ENCODE measurements around the gene CELF1. TPM values are rescaled to one million over a fixed set of nuclear protein-coding genes. Genes with fewer than 3 reads are reported as not detected.

Gene CELF1
- total RNA-seq, 1 experiment from 2014 or later = 173 TPM

DNA sequence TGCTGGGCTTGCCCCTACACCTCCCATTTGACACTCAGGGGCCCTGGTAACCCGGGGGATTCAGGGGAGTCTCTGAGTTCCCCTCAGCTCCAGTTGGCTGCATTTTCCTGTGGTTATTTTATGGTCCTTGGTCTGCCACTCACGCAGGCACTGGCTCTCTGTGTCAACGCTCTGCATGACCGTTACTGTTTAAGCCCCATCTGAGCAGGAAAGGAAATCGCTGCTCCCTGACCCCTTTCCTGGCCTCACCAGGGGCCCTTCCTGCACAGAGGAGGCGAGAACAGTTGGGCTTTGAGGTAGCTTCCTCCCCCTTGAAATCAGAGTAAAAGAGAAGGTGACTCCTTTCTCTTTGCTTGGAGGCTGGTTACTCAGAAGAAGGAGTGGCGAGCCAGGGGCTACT, 38.8 kb upstream of the CELF1 start:
- Mint-ChIP-seq H3K9me3 (ENCODE audit: unreplicated experiment) (no peaks in the 10 kb centered on the region), H3K27me3 (ENCODE audit: insufficient read depth, unreplicated experiment) (peaks cover 34% of the 10 kb centered on the region), H3K36me3 (ENCODE audit: insufficient read depth, unreplicated experiment) (no peaks in the 10 kb centered on the region), H3K4me3 (ENCODE audit: unreplicated experiment) (no peak overlapping the region), H3K27ac (ENCODE audit: low read depth, unreplicated experiment) (no peak overlapping the region), H3K4me1 (ENCODE audit: insufficient read depth, unreplicated experiment) (peaks cover 9% of the 10 kb centered on the region)
- intact Hi-C loops (cut with micrococcal nuclease) = no loop called here
- CTCF ChIA-PET = no interaction called here
- no peak for DNase-seq (ENCODE audit: unreplicated experiment)
- POLR2A ChIA-PET = no interaction called here
- no TSS peak for BruUV-seq (replicated peaks)
- TF ChIP-seq, protein P1, sequence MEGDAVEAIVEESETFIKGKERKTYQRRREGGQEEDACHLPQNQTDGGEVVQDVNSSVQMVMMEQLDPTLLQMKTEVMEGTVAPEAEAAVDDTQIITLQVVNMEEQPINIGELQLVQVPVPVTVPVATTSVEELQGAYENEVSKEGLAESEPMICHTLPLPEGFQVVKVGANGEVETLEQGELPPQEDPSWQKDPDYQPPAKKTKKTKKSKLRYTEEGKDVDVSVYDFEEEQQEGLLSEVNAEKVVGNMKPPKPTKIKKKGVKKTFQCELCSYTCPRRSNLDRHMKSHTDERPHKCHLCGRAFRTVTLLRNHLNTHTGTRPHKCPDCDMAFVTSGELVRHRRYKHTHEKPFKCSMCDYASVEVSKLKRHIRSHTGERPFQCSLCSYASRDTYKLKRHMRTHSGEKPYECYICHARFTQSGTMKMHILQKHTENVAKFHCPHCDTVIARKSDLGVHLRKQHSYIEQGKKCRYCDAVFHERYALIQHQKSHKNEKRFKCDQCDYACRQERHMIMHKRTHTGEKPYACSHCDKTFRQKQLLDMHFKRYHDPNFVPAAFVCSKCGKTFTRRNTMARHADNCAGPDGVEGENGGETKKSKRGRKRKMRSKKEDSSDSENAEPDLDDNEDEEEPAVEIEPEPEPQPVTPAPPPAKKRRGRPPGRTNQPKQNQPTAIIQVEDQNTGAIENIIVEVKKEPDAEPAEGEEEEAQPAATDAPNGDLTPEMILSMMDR (IDR thresholded peaks at IDR 0.05; ENCODE audit: unreplicated experiment) = no peak

DNA sequence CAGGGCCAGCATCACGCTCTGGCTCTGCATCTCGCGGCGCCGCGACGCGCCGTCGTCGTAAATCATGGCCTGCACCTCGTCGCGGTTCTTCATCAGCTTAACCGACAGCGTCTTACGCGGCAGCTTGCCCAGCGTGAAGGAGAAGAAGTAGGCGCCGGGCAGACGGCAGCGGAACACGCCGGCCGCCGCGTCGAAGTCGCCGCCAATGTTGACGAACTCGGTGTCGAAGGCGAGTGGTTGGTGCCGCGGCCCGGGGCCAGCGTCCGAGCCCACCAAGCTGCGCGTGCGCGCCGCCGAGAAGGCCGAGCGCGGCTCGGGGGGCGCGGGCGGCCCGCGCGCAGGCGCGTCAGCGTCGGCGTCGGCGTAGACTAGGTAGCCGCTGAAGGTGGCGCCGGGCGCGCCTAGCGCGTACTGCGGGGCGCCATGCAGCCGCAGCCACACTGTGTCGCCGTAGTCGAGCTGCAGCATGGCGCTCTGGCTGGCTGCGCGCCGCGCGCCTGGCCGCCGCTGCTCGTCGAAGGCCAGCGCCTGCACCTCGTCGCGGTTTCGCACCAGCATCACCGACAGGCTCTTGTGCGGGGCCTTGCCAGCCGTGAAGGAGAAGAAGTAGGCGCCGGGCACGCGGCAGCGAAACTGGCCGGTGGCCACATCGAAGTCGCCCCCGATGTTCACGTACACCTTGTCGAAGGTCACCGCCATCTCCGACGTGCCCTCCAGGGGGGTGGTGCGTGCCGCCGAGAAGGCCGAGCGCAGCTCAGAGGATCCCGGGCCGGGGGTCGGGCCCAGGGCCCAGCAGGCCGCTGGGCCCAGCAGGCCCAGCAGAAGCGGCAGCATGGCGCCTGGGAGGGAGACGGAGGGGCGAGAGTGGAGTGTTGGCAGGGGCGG, 37.3 kb upstream of the CELF1 start:
- no peak for DNase-seq (ENCODE audit: unreplicated experiment)
- TF ChIP-seq, protein P1 (IDR thresholded peaks at IDR 0.05; ENCODE audit: unreplicated experiment) = no peak
- H3K4me3 Mint-ChIP-seq (ENCODE audit: unreplicated experiment) = no peak overlapping the region
- ChIA-PET POLR2A (no interaction called here), CTCF (no interaction called here)
- BruUV-seq (replicated peaks) = no TSS peak
- no peaks in the 10 kb centered on the region for H3K9me3 Mint-ChIP-seq (ENCODE audit: unreplicated experiment)
- peaks cover 9% of the 10 kb centered on the region for H3K4me1 Mint-ChIP-seq (ENCODE audit: insufficient read depth, unreplicated experiment)
- intact Hi-C loops (cut with micrococcal nuclease) = no loop called here
- H3K36me3 Mint-ChIP-seq (ENCODE audit: insufficient read depth, unreplicated experiment) = peaks cover 10% of the 10 kb centered on the region
- no peak overlapping the region for H3K27ac Mint-ChIP-seq (ENCODE audit: low read depth, unreplicated experiment)
- H3K27me3 Mint-ChIP-seq (ENCODE audit: insufficient read depth, unreplicated experiment) = peaks cover 25% of the 10 kb centered on the region

DNA sequence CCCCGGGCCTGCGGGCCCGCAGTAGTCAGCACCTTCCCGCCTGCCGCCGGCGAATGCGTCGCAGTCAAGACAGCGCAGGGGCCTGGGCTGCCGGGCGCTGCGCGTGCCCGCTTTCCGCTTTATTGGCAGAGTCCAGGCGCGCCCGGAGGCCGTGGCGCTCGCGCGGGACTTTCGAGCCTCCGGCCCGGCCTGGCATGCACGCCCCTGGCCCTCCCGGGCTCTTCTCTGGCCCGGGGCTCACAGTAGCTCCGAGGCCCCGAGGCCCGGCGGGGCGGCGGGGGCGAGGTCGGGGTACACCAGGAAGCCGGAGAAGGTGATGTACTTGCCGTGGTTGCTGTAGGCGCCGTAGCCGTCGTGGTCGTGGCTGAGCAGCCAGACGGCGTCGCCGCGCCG, 36.6 kb upstream of the CELF1 start:
- no peak overlapping the region for H3K4me3 Mint-ChIP-seq (ENCODE audit: unreplicated experiment)

DNA sequence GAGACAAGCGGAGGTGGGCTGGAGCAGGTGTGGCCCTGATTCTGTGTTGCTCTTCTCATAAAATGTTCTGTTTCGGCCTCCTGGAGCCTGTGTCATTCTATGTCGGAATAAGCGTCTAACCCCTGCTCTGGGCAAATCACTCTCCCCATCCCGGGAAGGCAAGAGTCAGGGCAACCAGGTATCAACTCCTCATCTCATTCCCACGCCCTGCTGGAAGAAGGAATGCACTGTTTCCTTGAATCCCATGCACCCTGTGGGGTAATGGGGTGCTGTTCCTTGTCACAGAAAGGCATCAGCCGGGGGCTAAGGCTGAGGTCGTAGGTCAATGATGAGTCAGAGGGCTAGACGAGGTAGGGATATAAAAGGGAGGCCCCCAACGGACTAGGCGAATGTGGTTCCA, 36.2 kb upstream of the CELF1 start:
- TF ChIP-seq, protein P1 (IDR thresholded peaks at IDR 0.05; ENCODE audit: unreplicated experiment) = no peak
- no TSS peak for BruUV-seq (replicated peaks)
- Mint-ChIP-seq H3K9me3 (ENCODE audit: unreplicated experiment) (no peaks in the 10 kb centered on the region), H3K4me1 (ENCODE audit: insufficient read depth, unreplicated experiment) (peaks cover 9% of the 10 kb centered on the region), H3K27me3 (ENCODE audit: insufficient read depth, unreplicated experiment) (peaks cover 14% of the 10 kb centered on the region), H3K27ac (ENCODE audit: low read depth, unreplicated experiment) (no peak overlapping the region), H3K4me3 (ENCODE audit: unreplicated experiment) (no peak overlapping the region), H3K36me3 (ENCODE audit: insufficient read depth, unreplicated experiment) (peaks cover 21% of the 10 kb centered on the region)
- intact Hi-C loops (cut with micrococcal nuclease) = no loop called here
- ChIA-PET POLR2A (no interaction called here), CTCF (no interaction called here)
- DNase-seq (ENCODE audit: unreplicated experiment) = no peak

More for the DNA sequence above, 36.6 kb upstream of the CELF1 start:
- Mint-ChIP-seq H3K36me3 (ENCODE audit: insufficient read depth, unreplicated experiment) (peaks cover 16% of the 10 kb centered on the region), H3K4me1 (ENCODE audit: insufficient read depth, unreplicated experiment) (peaks cover 9% of the 10 kb centered on the region), H3K27ac (ENCODE audit: low read depth, unreplicated experiment) (no peak overlapping the region), H3K9me3 (ENCODE audit: unreplicated experiment) (no peaks in the 10 kb centered on the region), H3K27me3 (ENCODE audit: insufficient read depth, unreplicated experiment) (peaks cover 18% of the 10 kb centered on the region)
- ChIA-PET CTCF (no interaction called here), POLR2A (no interaction called here)
- BruUV-seq (replicated peaks) = no TSS peak
- intact Hi-C loops (cut with micrococcal nuclease) = no loop called here
- no peak for DNase-seq (ENCODE audit: unreplicated experiment)
- TF ChIP-seq, protein P1 (IDR thresholded peaks at IDR 0.05; ENCODE audit: unreplicated experiment) = no peak

Data from MCF 10A (cell line).